ENCODE results near the gene MED27. TPM values are rescaled to one million over a fixed set of nuclear protein-coding genes. Genes with fewer than 3 reads are reported as not detected.

Gene MED27
- total RNA-seq, 2 donors from 2014 or later: 12.0 to 18.8 TPM

GRCh38 chr9:131867611-131868192 lies 212.0 kb downstream of the MED27 start:
- Histone ChIP-seq H3K27me3 (no peaks in the 10 kb centered on the region), H3K9ac (ENCODE audit: low read depth in 2 of 2, low read length in 2 of 2) (no peak overlapping the region), H3K36me3 (no peaks in the 10 kb centered on the region), H3K4me3 (no peak overlapping the region), H3K9me3 (no peaks in the 10 kb centered on the region), H3K27ac (no peak overlapping the region), H3K4me1 (no peaks in the 10 kb centered on the region)
- no peak for DNase-seq
- intact Hi-C loops (cut with DNase I): no loop called here
- no peak for TF ChIP-seq CTCF (IDR thresholded peaks at IDR 0.05)

- DNase-seq: no peak
Observed at GRCh38 chr9:131865446-131866195, 214.0 kb downstream of the MED27 start.

GRCh38 chr9:131864531-131864930 lies 215.1 kb downstream of the MED27 start:
- H3K36me3 ChIP-seq: no peaks in the 10 kb centered on the region
- intact Hi-C loops (cut with DNase I): no loop called here
- no peaks in the 10 kb centered on the region for H3K4me1 ChIP-seq
- H3K27ac ChIP-seq: no peak overlapping the region
- H3K9ac ChIP-seq (ENCODE audit: low read depth in 2 of 2, low read length in 2 of 2): no peak overlapping the region
- DNase-seq: no peak
- H3K4me3 ChIP-seq: no peak overlapping the region
- TF ChIP-seq CTCF (IDR thresholded peaks at IDR 0.05): no peak
- H3K9me3 ChIP-seq: no peaks in the 10 kb centered on the region
- no peaks in the 10 kb centered on the region for H3K27me3 ChIP-seq

More at GRCh38 chr9:131865446-131866195, 214.0 kb downstream of the MED27 start:
- Histone ChIP-seq H3K36me3 (no peaks in the 10 kb centered on the region), H3K27me3 (no peaks in the 10 kb centered on the region), H3K9ac (ENCODE audit: low read depth in 2 of 2, low read length in 2 of 2) (no peak overlapping the region), H3K9me3 (no peaks in the 10 kb centered on the region), H3K4me1 (no peaks in the 10 kb centered on the region), H3K4me3 (no peak overlapping the region), H3K27ac (no peak overlapping the region)
- intact Hi-C loops (cut with DNase I): no loop called here
- no peak for TF ChIP-seq CTCF (IDR thresholded peaks at IDR 0.05)

GRCh38 chr9:131863306-131863896 lies 216.3 kb downstream of the MED27 start:
- Histone ChIP-seq H3K4me1 (no peaks in the 10 kb centered on the region), H3K27ac (no peak overlapping the region), H3K27me3 (no peaks in the 10 kb centered on the region), H3K36me3 (no peaks in the 10 kb centered on the region), H3K4me3 (no peak overlapping the region), H3K9ac (ENCODE audit: low read depth in 2 of 2, low read length in 2 of 2) (no peak overlapping the region), H3K9me3 (no peaks in the 10 kb centered on the region)
- intact Hi-C loops (cut with DNase I): no loop called here
- DNase-seq: no peak
- no peak for TF ChIP-seq CTCF (IDR thresholded peaks at IDR 0.05)

- intact Hi-C loops (cut with DNase I): no loop called here
- no peaks in the 10 kb centered on the region for H3K36me3 ChIP-seq
- no peak overlapping the region for H3K9ac ChIP-seq (ENCODE audit: low read depth in 2 of 2, low read length in 2 of 2)
- no peaks in the 10 kb centered on the region for H3K9me3 ChIP-seq
- no peaks in the 10 kb centered on the region for H3K27me3 ChIP-seq
- no peak for DNase-seq
- H3K4me3 ChIP-seq: no peak overlapping the region
- H3K27ac ChIP-seq: no peak overlapping the region
- no peaks in the 10 kb centered on the region for H3K4me1 ChIP-seq
- no peak for TF ChIP-seq CTCF (IDR thresholded peaks at IDR 0.05)
Observed at GRCh38 chr9:131862261-131862660, 217.4 kb downstream of the MED27 start.

Measured in colonic mucosa (tissue), 4 donors.